ENCODE measurements around the gene ZC3H15. TPM values are rescaled to one million over a fixed set of nuclear protein-coding genes. Genes with fewer than 3 reads are reported as not detected.

Gene ZC3H15
- total RNA-seq, 1 donor, result 71.7 TPM

GRCh38 chr2:186456941-186457340 lies 29.1 kb upstream of the ZC3H15 start:
- Histone ChIP-seq H2AFZ (ENCODE audit: low read length) (no peak overlapping the region), H3K4me2 (ENCODE audit: insufficient read depth, low read length) (peak overlapping the region; percentile 37), H3K4me1 (ENCODE audit: insufficient read depth, low read length) (peaks cover 16% of the 10 kb centered on the region), H3K9me3 (ENCODE audit: low read depth, low read length) (no peaks in the 10 kb centered on the region), H3K4me3 (ENCODE audit: insufficient read depth, low read length) (no peak overlapping the region), H3K36me3 (ENCODE audit: insufficient read depth, low read length) (no peaks in the 10 kb centered on the region), H3K27ac (ENCODE audit: low read depth, low read length) (no peak overlapping the region), H3K79me2 (ENCODE audit: insufficient read depth, low read length) (no peaks in the 10 kb centered on the region), H4K20me1 (ENCODE audit: insufficient read depth, low read length) (no peaks in the 10 kb centered on the region), H3K27me3 (ENCODE audit: insufficient read depth, low read length) (no peaks in the 10 kb centered on the region)
- no peak for DNase-seq (ENCODE audit: insufficient read length, low spot score, missing footprints)
- TF ChIP-seq CTCF (IDR thresholded peaks at IDR 0.05; ENCODE audit: extremely low read depth, low read depth, low read length), result no peak

GRCh38 chr2:186457908-186458307 lies 28.2 kb upstream of the ZC3H15 start:
- H3K27ac ChIP-seq (ENCODE audit: low read depth, low read length), result no peak overlapping the region
- H3K27me3 ChIP-seq (ENCODE audit: insufficient read depth, low read length), result no peaks in the 10 kb centered on the region
- no peak overlapping the region for H2AFZ ChIP-seq (ENCODE audit: low read length)
- H3K36me3 ChIP-seq (ENCODE audit: insufficient read depth, low read length), result no peaks in the 10 kb centered on the region
- H4K20me1 ChIP-seq (ENCODE audit: insufficient read depth, low read length), result no peaks in the 10 kb centered on the region
- H3K4me3 ChIP-seq (ENCODE audit: insufficient read depth, low read length), result no peak overlapping the region
- no peak for DNase-seq (ENCODE audit: insufficient read length, low spot score, missing footprints)
- no peaks in the 10 kb centered on the region for H3K9me3 ChIP-seq (ENCODE audit: low read depth, low read length)
- no peak overlapping the region for H3K4me2 ChIP-seq (ENCODE audit: insufficient read depth, low read length)
- H3K4me1 ChIP-seq (ENCODE audit: insufficient read depth, low read length), result peaks cover 16% of the 10 kb centered on the region
- no peaks in the 10 kb centered on the region for H3K79me2 ChIP-seq (ENCODE audit: insufficient read depth, low read length)
- no peak for TF ChIP-seq CTCF (IDR thresholded peaks at IDR 0.05; ENCODE audit: extremely low read depth, low read depth, low read length)

GRCh38 chr2:186459009-186459408 lies 27.1 kb upstream of the ZC3H15 start:
- no peaks in the 10 kb centered on the region for H3K36me3 ChIP-seq (ENCODE audit: insufficient read depth, low read length)

GRCh38 chr2:186460465-186460864 lies 25.6 kb upstream of the ZC3H15 start:
- H3K4me1 ChIP-seq (ENCODE audit: insufficient read depth, low read length), result peaks cover 16% of the 10 kb centered on the region
- no peak for DNase-seq (ENCODE audit: insufficient read length, low spot score, missing footprints)
- peak; percentile 35 for TF ChIP-seq CTCF (IDR thresholded peaks at IDR 0.05; ENCODE audit: extremely low read depth, low read depth, low read length)

More at GRCh38 chr2:186459009-186459408, 27.1 kb upstream of the ZC3H15 start:
- no peak for DNase-seq (ENCODE audit: insufficient read length, low spot score, missing footprints)
- H3K9me3 ChIP-seq (ENCODE audit: low read depth, low read length), result no peaks in the 10 kb centered on the region
- H4K20me1 ChIP-seq (ENCODE audit: insufficient read depth, low read length), result no peaks in the 10 kb centered on the region
- H3K4me3 ChIP-seq (ENCODE audit: insufficient read depth, low read length), result no peak overlapping the region
- H3K4me2 ChIP-seq (ENCODE audit: insufficient read depth, low read length), result no peak overlapping the region
- no peaks in the 10 kb centered on the region for H3K27me3 ChIP-seq (ENCODE audit: insufficient read depth, low read length)
- peaks cover 16% of the 10 kb centered on the region for H3K4me1 ChIP-seq (ENCODE audit: insufficient read depth, low read length)
- peak; percentile 60 for TF ChIP-seq CTCF (IDR thresholded peaks at IDR 0.05; ENCODE audit: extremely low read depth, low read depth, low read length)
- H2AFZ ChIP-seq (ENCODE audit: low read length), result no peak overlapping the region
- H3K79me2 ChIP-seq (ENCODE audit: insufficient read depth, low read length), result no peaks in the 10 kb centered on the region
- no peak overlapping the region for H3K27ac ChIP-seq (ENCODE audit: low read depth, low read length)

More at GRCh38 chr2:186460465-186460864, 25.6 kb upstream of the ZC3H15 start:
- no peak overlapping the region for H2AFZ ChIP-seq (ENCODE audit: low read length)
- H3K27me3 ChIP-seq (ENCODE audit: insufficient read depth, low read length), result no peaks in the 10 kb centered on the region
- H3K4me2 ChIP-seq (ENCODE audit: insufficient read depth, low read length), result no peak overlapping the region
- no peaks in the 10 kb centered on the region for H3K9me3 ChIP-seq (ENCODE audit: low read depth, low read length)
- no peak overlapping the region for H3K27ac ChIP-seq (ENCODE audit: low read depth, low read length)
- H4K20me1 ChIP-seq (ENCODE audit: insufficient read depth, low read length), result peaks cover 3% of the 10 kb centered on the region
- no peaks in the 10 kb centered on the region for H3K36me3 ChIP-seq (ENCODE audit: insufficient read depth, low read length)
- H3K79me2 ChIP-seq (ENCODE audit: insufficient read depth, low read length), result no peaks in the 10 kb centered on the region
- no peak overlapping the region for H3K4me3 ChIP-seq (ENCODE audit: insufficient read depth, low read length)

Data from osteoblast (primary cell).